Measurements from ENCODE around the gene ALKBH5.

DNA sequence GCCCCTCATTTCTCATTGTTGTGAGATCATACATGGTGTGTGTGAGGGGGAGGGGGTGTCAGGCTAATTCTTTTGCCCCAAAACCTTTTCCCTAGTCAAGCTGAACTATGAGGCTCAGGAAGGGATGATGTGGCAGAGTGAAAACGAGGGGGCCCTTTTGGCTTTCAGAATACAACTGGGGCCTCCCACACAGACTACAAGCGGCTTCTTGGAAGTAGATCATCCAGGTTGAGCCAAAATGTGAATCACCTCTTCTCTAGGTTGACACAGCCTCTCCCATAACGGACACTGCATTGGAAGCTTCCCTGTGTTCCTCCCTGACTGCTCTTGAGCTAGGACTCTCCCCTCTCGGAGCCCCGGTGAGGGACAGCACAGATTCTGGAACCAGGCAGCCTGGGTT lies 2.3 kb upstream of the ALKBH5 start:
- TF ChIP-seq, protein P1, sequence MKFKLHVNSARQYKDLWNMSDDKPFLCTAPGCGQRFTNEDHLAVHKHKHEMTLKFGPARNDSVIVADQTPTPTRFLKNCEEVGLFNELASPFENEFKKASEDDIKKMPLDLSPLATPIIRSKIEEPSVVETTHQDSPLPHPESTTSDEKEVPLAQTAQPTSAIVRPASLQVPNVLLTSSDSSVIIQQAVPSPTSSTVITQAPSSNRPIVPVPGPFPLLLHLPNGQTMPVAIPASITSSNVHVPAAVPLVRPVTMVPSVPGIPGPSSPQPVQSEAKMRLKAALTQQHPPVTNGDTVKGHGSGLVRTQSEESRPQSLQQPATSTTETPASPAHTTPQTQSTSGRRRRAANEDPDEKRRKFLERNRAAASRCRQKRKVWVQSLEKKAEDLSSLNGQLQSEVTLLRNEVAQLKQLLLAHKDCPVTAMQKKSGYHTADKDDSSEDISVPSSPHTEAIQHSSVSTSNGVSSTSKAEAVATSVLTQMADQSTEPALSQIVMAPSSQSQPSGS (IDR thresholded peaks at IDR 0.05; ENCODE audit: low read length) = no peak
- TF ChIP-seq GABPA (IDR thresholded peaks at IDR 0.05; ENCODE audit: borderline replicate concordance, insufficient read depth, low read length) (no peak), YY1 (IDR thresholded peaks at IDR 0.05; ENCODE audit: low read depth, low read length) (no peak)
